ENCODE results near the gene COTL1. TPM values are rescaled to one million over a fixed set of nuclear protein-coding genes. Genes with fewer than 3 reads are reported as not detected.

Gene COTL1
- total and polyA plus RNA-seq, 9 donors = 13.8 to 46.4 (median 29.3) TPM

GRCh38 chr16:84595052-84595481, 22.8 kb downstream of the COTL1 start:
- H3K27me3 ChIP-seq = no peaks in the 10 kb centered on the region
- H3K4me1 ChIP-seq (ENCODE audit: insufficient read depth) = peaks cover 15% of the 10 kb centered on the region
- TF ChIP-seq, protein P1, sequence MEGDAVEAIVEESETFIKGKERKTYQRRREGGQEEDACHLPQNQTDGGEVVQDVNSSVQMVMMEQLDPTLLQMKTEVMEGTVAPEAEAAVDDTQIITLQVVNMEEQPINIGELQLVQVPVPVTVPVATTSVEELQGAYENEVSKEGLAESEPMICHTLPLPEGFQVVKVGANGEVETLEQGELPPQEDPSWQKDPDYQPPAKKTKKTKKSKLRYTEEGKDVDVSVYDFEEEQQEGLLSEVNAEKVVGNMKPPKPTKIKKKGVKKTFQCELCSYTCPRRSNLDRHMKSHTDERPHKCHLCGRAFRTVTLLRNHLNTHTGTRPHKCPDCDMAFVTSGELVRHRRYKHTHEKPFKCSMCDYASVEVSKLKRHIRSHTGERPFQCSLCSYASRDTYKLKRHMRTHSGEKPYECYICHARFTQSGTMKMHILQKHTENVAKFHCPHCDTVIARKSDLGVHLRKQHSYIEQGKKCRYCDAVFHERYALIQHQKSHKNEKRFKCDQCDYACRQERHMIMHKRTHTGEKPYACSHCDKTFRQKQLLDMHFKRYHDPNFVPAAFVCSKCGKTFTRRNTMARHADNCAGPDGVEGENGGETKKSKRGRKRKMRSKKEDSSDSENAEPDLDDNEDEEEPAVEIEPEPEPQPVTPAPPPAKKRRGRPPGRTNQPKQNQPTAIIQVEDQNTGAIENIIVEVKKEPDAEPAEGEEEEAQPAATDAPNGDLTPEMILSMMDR (IDR thresholded peaks at IDR 0.05) = no peak
- TF ChIP-seq POLR2A (IDR thresholded peaks at IDR 0.05) (no peak), EP300 (IDR thresholded peaks at IDR 0.05) (no peak)
- no peaks in the 10 kb centered on the region for H3K9me3 ChIP-seq
- no peaks in the 10 kb centered on the region for H3K36me3 ChIP-seq
- intact Hi-C loops (cut with DNase I) = no loop called here
- H3K4me3 ChIP-seq = no peak overlapping the region
- no peak overlapping the region for H3K27ac ChIP-seq
- DNase-seq = no peak
- WGBS, 3 donors = 71 to 83% (median 80%) methylated on average over 15 of the region's 15 CpGs

GRCh38 chr16:84594725-84595038, 23.2 kb downstream of the COTL1 start:
- peaks cover 14% of the 10 kb centered on the region for H3K4me1 ChIP-seq (ENCODE audit: insufficient read depth)
- TF ChIP-seq POLR2A (IDR thresholded peaks at IDR 0.05) (no peak), EP300 (IDR thresholded peaks at IDR 0.05) (no peak)
- TF ChIP-seq, protein P1 (IDR thresholded peaks at IDR 0.05) = no peak
- WGBS, 3 donors = 52 to 73% (median 56%) methylated on average over 9 of the region's 9 CpGs
- no peaks in the 10 kb centered on the region for H3K27me3 ChIP-seq
- intact Hi-C loops (cut with DNase I) = no loop called here
- no peak overlapping the region for H3K4me3 ChIP-seq
- DNase-seq = no peak
- no peak overlapping the region for H3K27ac ChIP-seq
- no peaks in the 10 kb centered on the region for H3K9me3 ChIP-seq
- no peaks in the 10 kb centered on the region for H3K36me3 ChIP-seq

DNA sequence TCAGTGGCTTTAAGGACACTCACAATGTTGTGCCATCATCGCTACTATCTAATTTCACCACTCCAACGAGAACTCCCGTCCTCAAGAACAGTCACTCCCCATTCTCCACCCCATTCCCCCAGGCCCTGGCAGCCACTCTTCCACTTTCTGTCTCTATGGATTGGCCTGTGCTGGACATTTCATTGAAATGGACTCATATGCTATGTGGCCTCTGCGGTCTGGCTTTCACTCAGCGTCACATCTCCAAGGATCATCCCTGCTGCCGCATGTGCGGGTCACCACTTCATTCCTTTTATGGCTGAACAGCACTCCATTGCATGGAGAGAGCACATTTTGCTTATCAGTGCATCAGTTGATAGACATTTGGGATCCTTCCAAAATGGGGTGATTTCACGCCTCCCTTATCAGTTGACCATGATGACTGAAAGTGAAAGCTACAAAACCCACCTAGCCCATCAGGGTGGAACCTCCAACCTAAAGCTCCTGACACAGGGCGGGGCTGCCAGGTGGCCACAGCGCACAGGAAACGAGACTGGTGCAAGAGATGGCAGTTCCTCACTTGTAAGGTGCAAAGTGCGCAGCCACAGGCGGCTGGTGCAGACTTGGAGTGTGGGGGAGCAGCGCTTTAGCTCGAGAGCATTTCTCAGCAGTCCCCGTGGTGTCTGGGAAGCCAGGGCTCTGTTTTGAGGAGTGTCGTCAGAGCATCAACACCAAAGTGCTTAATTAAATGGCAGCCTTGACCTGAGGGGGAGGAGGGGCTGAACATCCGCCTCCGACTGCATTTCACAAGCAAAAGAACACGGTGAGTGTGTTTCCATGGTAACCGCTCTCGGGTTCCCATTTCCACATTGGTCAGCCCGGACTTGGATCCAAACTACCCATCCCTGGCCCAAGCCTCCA, 23.8 kb downstream of the COTL1 start:
- 55 to 75% (median 58%) methylated on average over 23 of the region's 23 CpGs for WGBS, 3 donors
- Histone ChIP-seq H3K36me3 (no peaks in the 10 kb centered on the region), H3K4me1 (ENCODE audit: insufficient read depth) (peaks cover 10% of the 10 kb centered on the region), H3K27ac (no peak overlapping the region), H3K9me3 (no peaks in the 10 kb centered on the region), H3K4me3 (no peak overlapping the region), H3K27me3 (no peaks in the 10 kb centered on the region)
- TF ChIP-seq EP300 (IDR thresholded peaks at IDR 0.05) (no peak), POLR2A (IDR thresholded peaks at IDR 0.05) (no peak)
- TF ChIP-seq, protein P1 (IDR thresholded peaks at IDR 0.05) = no peak
- DNase-seq = peak in 4 of 5 donors; percentile 44 to 74 (median 69)
- intact Hi-C loops (cut with DNase I) = no loop called here

- 48 to 66% (median 60%) methylated on average over 11 of the region's 11 CpGs for WGBS, 3 donors
- Histone ChIP-seq H3K9me3 (no peaks in the 10 kb centered on the region), H3K27me3 (no peaks in the 10 kb centered on the region), H3K4me3 (no peak overlapping the region), H3K36me3 (no peaks in the 10 kb centered on the region), H3K27ac (no peak overlapping the region), H3K4me1 (ENCODE audit: insufficient read depth) (peaks cover 7% of the 10 kb centered on the region)
- TF ChIP-seq EP300 (IDR thresholded peaks at IDR 0.05) (no peak), POLR2A (IDR thresholded peaks at IDR 0.05) (no peak)
- no peak for DNase-seq
- intact Hi-C loops (cut with DNase I) = no loop called here
Measured at GRCh38 chr16:84592718-84593117, 25.2 kb downstream of the COTL1 start.

Measured in ovary (tissue), 9 donors.